Measurements from ENCODE around the gene HOXD3.

- TF ChIP-seq CTCF (IDR thresholded peaks at IDR 0.05; ENCODE audit: borderline replicate concordance, extremely low read depth, low read length, poor library complexity, severe bottlenecking) (no peak), EZH2 (IDR thresholded peaks at IDR 0.05; ENCODE audit: borderline replicate concordance, low read depth, low read length, severe bottlenecking) (no peak)
These were observed 31.9 kb upstream of the HOXD3 start for GRCh38 chr2:176124947-176125771.
